ENCODE measurements around the gene SETBP1.

The SETBP1 gene

DNA sequence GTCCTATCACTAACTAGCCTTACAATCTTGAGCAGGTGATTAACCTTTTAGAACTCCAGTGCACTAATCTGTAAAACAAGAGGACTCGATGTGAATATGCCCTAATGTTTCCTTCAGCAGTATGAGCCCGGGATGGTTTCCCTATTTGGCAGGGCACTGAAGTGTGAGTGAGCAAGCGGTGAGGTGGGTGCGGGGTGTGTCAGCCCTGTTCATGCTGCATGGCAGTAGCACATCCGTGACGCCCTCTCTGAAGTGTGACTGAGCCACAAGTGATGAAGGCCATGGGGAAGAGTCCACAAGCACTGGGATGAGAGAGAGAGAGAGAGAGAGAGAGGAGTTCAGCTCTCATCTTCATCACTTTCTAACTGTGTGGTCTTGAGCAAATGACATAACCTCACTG, 168.7 kb downstream of the SETBP1 start:
- DNase-seq = no peak

- DNase-seq = no peak
Observed at GRCh38 chr18:44850001-44850400, 169.3 kb downstream of the SETBP1 start.

DNA sequence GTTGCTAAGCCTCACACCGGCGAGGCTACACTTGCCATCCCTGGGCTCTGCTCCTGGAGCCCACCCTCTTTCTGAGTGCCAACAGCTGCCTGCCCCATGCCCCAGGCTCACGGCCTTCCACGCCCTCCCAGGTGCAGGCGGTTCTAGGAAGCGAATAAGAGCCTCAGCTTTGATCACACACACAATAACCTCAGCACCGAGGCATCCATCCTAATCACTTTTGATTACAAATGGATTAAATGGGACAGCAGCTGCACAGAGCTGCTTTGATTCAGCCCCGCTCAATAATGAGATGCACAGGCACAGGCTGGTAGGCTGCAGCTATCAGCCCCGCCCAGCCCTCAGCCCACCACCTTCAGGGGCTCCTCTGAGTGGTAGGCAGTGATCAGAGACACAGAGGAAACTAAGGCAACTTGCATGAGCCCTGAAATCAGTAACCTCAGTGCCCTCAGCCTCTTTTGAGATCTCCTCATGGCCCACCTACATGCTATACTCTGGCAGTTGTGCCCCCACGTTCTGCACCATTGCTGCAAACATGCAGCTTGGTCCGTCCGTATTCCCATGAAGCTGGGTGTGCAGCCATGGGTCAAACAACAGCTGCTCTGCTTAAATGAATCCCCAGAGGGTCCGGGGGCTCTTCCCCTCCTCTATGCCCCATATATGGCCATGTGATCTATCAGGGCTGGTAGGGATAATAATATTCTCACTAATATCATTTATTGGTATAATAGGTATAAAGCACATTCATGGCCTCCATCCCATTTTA, 171.4 kb downstream of the SETBP1 start:
- no peak for DNase-seq

DNA sequence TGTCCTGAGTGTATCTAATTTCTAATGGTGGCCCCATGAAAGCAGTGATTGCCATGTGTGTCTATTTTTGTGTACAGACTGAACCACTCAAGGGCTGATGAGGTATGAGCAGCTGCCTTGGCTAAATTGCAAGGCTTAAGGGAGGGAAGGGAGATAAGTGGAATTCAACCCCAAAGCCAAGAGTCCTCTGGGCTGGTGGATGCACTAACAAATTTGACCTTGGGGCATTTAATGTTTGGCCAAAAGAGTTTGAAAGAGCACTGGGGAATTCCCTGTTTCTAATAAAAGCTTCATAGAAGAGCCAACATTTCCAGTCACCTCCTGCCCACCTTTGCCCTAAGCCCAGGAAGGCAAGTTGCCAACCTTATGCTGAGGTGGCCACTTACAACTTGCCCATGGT, 172.1 kb downstream of the SETBP1 start:
- DNase-seq = peak; percentile 59

- DNase-seq = no peak
Observed at GRCh38 chr18:44853430-44853829, 172.7 kb downstream of the SETBP1 start.

DNA sequence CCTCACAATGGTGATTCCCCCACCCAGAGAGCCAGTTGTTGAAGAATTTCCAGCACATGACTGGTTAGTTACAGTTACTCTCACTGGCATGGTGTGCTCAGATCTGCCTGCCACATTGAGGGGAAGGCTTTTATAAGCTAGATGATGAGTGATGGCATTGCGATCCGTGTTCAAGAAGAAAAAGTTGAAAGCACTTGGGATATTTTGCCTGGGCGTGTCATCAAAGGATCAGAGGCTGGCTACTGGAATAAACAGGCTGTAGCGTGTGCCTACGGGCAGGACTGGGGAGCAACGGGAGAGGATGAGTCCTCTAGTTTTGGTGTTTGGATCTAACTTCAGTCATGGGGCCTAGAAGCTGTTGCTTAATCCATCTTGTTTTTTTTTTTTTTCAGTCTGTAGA, 175.0 kb downstream of the SETBP1 start:
- no peak for DNase-seq

DNA sequence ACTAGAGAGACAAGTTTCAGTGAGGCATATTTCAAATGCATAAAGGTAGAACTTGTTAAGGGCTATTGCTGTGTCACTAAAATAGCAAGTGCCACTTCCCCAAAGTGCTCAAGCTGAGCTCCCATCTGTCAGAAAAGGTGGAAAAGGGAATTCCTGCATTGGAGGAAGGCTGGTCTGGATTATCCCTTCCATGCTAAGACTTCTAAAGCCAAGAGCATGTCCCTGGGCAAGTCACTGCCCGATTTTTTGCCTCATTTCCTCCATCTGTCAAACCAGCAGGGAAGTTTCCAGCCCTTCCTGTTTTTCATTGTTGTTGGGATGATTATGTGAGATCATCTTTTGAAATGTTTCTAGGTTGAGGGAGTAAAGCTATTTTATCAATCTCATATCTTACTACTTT, 175.5 kb downstream of the SETBP1 start:
- DNase-seq = no peak

DNA sequence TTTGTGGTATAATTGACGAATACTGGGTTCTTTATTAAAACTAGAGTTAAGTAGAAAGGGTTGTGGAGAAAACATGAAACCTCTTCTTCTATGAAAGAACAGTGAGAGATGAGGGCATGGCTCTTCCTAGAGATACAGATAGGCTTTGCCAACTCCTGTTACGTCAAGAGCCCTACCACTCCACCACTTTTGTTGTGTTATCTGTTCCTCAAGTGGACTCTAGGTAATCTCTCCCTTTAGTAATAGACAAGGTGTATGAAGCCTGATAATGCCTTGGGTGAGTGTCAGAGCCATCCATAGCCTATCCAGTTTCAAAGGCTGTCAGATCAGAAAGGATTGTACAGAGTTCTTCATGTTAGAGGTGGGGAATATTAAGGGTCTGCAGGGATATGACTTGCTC, 176.4 kb downstream of the SETBP1 start:
- peak; percentile 24 for DNase-seq

DNA sequence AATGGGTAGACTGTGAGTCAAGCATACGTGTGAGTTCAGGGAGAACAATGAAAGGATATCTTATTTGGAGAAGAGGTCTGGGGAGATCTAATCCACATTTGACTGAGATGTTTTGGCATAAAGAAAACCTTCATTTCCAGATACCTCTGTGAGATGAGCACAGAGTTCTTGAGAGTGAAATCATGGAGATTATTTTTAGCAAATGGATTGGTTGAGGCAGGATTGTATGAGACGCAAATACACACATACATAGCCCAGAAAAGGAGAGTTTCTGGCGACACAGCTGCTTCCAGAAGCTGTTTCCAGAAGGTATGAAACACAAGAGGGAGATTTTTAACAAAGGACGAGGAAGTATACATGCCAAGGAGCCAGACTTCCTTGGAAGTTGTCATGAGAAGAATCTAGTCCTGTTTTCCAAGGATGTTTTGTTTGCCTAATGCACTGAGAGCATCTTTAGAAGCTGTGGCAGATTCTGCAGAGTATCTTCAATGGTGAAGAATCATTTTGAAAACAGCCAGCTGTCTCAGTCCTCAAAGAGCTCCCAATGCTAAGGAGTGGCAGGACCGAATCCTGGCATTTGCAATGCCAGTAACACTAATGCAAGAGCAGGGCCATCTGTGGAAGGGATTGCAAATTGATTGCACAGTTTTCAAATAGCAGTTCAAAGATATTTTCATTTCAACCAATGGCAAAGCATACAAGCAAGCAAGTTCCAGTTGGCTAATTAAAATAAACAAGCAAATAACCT, 177.2 kb downstream of the SETBP1 start:
- no peak for DNase-seq

DNA sequence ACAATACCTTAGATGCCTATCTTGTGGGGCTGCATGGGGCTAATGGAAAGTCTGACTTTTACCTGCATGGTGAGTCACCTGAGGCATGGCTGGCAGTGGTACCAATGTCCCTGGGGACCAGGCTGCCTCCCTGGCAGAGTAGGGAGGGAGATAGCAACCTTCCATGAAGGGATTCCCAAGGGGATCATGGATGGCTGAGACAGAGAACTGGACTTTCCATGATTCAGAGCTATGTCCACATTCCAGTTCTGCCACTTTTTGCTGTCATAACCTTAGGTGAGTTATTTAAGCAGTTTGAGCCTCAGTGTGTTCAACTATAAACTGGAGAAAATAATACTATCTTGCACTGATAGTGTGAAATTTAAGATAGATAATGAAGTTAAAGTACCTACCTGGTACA, 178.6 kb downstream of the SETBP1 start:
- no peak for DNase-seq

DNA sequence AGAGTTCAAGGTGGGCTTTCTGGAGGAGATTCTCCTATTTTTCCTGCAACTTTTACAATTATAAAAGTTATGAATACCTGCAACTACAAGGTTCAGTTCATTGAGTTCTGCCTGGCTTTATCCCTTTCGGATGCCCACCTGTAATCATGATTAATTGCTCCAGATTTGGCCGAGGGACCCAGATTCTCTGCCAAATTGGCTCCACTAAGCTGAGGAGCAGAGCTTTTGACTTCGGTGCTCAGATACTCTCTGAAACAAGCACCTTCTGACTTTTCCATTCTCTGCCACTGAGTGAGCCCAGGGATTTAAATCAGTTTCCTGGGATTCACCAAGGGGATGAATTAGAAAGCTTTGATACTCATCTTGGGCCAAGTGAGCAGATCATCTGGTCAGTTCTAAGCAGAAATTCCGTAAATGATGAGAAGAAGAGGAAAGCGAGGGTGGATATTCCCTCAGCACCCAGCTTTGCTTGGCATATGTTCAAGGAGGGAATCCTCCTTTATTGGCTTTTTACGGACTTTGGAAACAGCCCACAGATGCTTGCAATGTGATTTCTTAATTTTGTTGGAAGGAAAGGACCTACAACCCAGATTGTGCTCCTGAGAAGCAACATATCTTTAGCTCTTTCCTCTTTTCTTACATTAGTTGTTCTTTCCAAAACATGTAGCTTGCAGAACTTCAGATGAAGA, 179.2 kb downstream of the SETBP1 start:
- no peak for DNase-seq

GRCh38 chr18:44862112-44862511, 181.4 kb downstream of the SETBP1 start:
- no peak for DNase-seq

- DNase-seq = no peak
Observed at GRCh38 chr18:44866103-44866502, 185.4 kb downstream of the SETBP1 start.

- no peak for DNase-seq
Observed at GRCh38 chr18:44869533-44869932, 188.8 kb downstream of the SETBP1 start.

DNA sequence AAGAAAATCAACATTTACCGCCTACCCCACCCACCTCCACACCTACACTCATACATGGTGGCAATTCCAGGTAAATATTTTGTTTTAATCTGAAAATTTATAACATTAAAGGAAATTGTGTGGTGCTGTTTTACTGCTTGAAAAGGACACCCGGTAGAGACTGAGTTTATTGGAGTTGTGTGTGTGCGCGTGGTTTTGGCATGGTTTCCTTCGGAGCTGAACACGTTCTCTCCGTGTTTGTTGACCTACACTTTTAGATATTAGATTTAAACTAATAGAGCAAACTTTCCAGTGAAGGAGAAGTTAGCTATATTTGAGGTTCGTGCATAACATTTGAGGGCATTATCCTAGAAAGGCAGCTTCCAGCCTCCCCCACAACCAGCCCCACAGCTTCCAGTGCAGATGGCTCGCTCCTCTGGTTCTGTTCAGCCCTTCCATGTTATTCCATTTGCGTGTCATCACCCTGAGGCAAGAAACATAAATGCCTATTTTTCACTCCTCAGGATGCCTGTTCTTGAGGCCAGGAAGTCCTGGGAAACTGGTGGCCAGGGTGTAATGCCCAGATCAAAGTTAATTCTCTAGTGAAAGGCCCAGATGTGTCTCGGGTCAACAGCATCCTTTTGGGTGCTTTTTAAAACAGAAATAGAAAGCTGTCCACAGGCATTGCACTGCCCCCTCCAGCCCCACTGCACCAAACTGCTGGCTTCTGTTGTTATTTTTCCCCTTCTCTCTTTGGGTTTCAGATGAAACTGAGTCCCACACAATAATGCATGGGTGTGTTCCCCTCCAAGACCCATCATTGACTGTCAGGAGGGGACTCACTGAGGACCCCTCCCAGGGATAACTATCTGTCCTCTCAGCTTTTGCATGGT, 190.2 kb downstream of the SETBP1 start:
- no peak for DNase-seq

DNA sequence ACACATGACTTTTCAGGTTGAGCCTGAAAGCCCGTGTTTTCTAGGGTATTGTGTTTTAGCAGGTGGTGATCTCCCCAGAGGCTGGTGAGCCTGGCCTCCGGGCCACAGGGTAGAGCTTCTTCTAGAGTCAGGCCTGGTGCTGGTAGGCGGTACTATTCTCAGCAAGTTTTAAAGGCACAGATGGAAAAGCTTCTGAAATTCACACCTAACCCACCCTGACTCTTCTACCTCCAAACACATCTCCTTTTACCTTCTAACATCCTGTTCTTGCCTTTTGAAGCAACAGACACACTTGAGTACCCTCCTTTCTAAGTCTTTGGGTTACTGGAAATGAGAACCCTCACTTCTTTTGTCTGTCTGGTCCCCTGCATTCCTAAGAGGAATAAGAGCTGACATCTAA, 191.1 kb downstream of the SETBP1 start:
- no peak for DNase-seq

- no peak for DNase-seq
Observed at GRCh38 chr18:44876024-44876423, 195.3 kb downstream of the SETBP1 start.

DNA sequence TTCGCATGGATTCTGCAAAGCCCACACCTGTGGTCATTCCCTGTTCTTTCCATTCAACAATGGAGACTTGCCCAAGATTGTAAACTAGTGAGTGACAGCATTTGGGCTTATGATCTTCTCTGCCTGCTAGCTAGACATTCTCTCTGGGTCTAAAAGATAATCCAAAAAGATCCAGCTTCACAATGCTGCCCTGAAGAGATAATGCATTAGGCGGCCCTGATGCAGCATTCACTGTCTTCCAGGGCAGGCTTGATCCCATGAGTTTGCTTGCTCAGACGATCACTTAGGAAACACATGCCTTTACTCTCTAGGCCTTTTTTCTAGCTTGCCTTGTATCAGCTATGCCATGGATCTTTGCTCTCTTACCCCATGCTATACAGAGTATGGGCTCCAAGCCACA, 196.1 kb downstream of the SETBP1 start:
- DNase-seq = no peak

DNA sequence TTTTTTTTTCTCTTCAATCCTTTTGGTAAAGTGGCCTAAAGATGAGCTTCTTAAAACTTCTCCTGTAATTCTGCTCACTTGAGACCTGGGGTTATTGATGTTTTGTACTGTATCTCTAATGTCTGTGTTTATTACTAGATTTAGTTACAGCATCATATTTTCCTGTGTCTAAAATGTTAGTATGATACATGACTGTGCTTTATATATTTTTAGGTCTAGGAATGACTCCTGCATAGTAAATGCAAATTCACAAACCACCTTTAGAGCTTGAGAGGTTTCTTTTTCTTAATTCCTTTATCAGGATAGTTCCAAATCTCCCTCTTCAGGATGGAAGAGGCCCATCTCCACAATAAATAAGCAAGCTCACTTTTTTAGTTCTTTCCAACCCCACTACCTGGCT, 197.6 kb downstream of the SETBP1 start:
- no peak for DNase-seq

GRCh38 chr18:44880170-44880569, 199.5 kb downstream of the SETBP1 start:
- no peak for DNase-seq

DNA sequence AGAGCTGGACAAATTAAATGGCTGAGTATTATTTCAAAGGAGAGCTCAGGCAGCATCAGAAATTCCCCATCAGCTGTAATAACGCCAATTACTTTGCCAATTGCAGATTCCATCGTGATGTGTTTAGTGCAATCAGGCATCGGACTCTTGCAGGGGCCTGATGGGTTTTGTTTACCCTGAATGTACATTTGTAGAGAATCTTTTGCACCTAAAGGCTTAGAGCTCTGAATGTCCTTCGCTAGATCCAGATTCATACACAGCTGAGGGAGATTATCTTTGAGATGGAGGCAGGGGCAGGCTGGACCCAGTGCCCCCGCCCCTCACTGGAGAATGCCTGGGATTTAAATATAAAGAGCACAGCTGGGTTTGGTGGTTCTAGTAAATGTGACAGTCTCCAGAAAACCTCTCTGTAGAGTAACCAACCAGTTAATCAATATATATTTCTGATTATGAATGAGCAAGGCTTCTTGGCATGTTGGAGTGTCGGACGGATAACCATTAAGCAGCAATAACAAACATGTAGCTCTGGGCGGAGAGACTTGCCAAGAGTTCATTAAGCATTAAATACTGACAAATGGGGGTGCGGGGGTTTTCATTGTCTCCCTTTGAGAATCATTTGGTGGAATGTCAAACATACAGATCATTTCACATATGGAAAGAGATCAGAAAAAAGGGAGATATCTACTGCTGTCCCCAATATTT, 200.9 kb downstream of the SETBP1 start:
- DNase-seq = no peak

DNA sequence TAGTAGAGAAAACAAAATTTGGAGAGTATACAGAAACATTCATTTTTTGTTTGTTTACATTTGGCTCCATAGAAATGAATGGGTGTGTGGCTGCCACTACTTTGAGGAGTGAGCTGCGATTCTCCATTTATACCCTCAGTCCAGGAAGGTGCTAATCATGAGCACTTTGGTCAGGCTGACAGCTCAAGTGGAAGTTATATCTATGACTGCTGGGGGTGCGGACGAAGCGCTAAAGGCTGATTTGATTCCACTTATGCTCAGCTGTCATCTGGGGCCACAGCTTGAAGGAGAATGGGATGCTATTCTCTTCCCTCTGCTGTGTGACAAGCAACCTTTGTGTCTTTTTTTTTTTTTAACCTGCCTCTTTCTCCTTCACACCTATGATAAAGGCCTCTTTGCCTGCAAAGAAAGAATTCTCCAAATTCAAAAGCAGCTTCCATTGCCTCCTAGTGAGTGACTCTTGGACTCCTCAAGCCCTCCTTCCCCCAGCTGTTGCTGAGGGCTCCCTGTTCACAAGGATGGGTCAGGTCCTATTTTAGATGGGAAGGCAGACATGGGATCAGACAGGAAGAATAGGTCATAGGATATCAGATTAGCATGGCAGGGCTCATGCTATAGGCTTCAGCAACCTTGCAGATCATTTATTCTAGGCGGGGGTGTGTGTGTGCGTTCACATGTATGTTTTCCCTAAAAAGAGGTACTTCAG, 201.6 kb downstream of the SETBP1 start:
- no peak for DNase-seq

Measured in NCI-H187 treated with DMSO at 0.1 percent for 48 hours (cell line).